ENCODE results near the gene SLC4A2.
"Not testable (repeated sequence)": the region's sequence is repeated elsewhere in the genome, so short reads cannot be mapped to it uniquely, and the experiment has no call there.

SLC4A2 gene

GRCh38 chr7:151033864-151034249 is 25.5 kb upstream of the SLC4A2 start:
- Histone ChIP-seq H3K27me3 (ENCODE audit: control insufficient read depth in 5 of 5, insufficient read depth in 4 of 5, low read length in 5 of 5) (no peaks in the 10 kb centered on the region), H3K27ac (ENCODE audit: low read depth, low read length) (no peak overlapping the region), H3K9ac (ENCODE audit: low read length in 5 of 5) (no peak overlapping the region), H3K4me1 (ENCODE audit: control insufficient read depth in 5 of 5, insufficient read depth in 5 of 5, low read length in 5 of 5) (peaks cover 0 to 15% (median 9%) of the 10 kb centered on the region in 5 donors), H3K36me3 (ENCODE audit: control insufficient read depth in 5 of 5, insufficient read depth in 5 of 5, low read length in 5 of 5) (peaks cover 0 to 65% (median 41%) of the 10 kb centered on the region in 5 donors), H3K9me3 (ENCODE audit: control insufficient read depth in 5 of 5, low read length in 5 of 5) (no peaks in the 10 kb centered on the region), H3K4me3 (ENCODE audit: low read depth in 1 of 5, low read length in 5 of 5) (no peak overlapping the region)

DNA sequence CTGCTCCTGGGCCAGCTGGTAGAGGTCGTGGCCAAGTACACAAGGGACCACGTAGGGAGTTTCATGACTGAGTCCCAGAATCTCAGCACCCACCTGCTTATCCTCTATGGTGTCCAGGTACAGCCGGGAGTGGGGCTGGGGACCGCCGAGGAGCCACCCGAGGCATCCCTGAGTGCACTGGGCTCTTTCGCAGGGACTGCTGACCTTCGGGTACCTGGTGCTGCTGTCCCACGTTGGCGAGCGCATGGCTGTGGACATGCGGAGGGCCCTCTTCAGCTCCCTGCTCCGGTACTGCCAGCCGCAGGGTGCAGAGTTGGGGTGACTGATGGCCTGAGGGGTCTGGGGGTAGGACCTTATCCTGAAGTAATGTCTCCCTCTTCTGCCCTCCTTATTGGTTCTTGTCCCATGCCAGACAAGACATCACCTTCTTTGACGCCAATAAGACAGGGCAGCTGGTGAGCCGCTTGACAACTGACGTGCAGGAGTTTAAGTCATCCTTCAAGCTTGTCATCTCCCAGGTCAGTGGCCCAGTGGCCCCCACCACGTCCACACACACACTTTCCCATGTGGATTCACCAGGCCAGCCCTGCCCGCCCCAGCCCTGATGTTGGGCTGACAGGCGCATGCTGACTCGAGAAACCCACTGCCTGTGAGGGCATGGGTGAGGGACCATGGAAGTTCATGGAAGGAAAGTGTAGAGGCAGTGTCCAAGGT is 24.9 kb upstream of the SLC4A2 start:
- no peaks in the 10 kb centered on the region for H3K9me3 ChIP-seq (ENCODE audit: control insufficient read depth in 5 of 5, low read length in 5 of 5)
- no peak overlapping the region for H3K9ac ChIP-seq (ENCODE audit: low read length in 5 of 5)
- no peaks in the 10 kb centered on the region for H3K27me3 ChIP-seq (ENCODE audit: control insufficient read depth in 5 of 5, insufficient read depth in 4 of 5, low read length in 5 of 5)
- H3K27ac ChIP-seq (ENCODE audit: low read depth, low read length) = no peak overlapping the region
- H3K4me3 ChIP-seq (ENCODE audit: low read depth in 1 of 5, low read length in 5 of 5) = no peak overlapping the region
- H3K36me3 ChIP-seq (ENCODE audit: control insufficient read depth in 5 of 5, insufficient read depth in 5 of 5, low read length in 5 of 5) = peaks cover 0 to 65% (median 41%) of the 10 kb centered on the region in 5 donors
- H3K4me1 ChIP-seq (ENCODE audit: control insufficient read depth in 5 of 5, insufficient read depth in 5 of 5, low read length in 5 of 5) = peaks cover 0 to 15% (median 11%) of the 10 kb centered on the region in 5 donors

- Histone ChIP-seq H3K4me1 (ENCODE audit: control insufficient read depth in 5 of 5, insufficient read depth in 5 of 5, low read length in 5 of 5) (peaks cover 0 to 15% (median 11%) of the 10 kb centered on the region in 5 donors), H3K27ac (ENCODE audit: low read depth, low read length) (no peak overlapping the region), H3K36me3 (ENCODE audit: control insufficient read depth in 5 of 5, insufficient read depth in 5 of 5, low read length in 5 of 5) (peaks cover 0 to 65% (median 41%) of the 10 kb centered on the region in 5 donors), H3K9ac (ENCODE audit: low read length in 5 of 5) (no peak overlapping the region), H3K27me3 (ENCODE audit: control insufficient read depth in 5 of 5, insufficient read depth in 4 of 5, low read length in 5 of 5) (no peaks in the 10 kb centered on the region), H3K4me3 (ENCODE audit: low read depth in 1 of 5, low read length in 5 of 5) (no peak overlapping the region), H3K9me3 (ENCODE audit: control insufficient read depth in 5 of 5, low read length in 5 of 5) (no peaks in the 10 kb centered on the region)
Observed at GRCh38 chr7:151035026-151035717, 24.2 kb upstream of the SLC4A2 start.

- Histone ChIP-seq H3K9ac (ENCODE audit: low read length in 5 of 5) (no peak overlapping the region), H3K4me1 (ENCODE audit: control insufficient read depth in 5 of 5, insufficient read depth in 5 of 5, low read length in 5 of 5) (peaks cover 0 to 15% (median 11%) of the 10 kb centered on the region in 5 donors), H3K27me3 (ENCODE audit: control insufficient read depth in 5 of 5, insufficient read depth in 4 of 5, low read length in 5 of 5) (no peaks in the 10 kb centered on the region), H3K27ac (ENCODE audit: low read depth, low read length) (no peak overlapping the region), H3K4me3 (ENCODE audit: low read depth in 1 of 5, low read length in 5 of 5) (no peak overlapping the region), H3K9me3 (ENCODE audit: control insufficient read depth in 5 of 5, low read length in 5 of 5) (no peaks in the 10 kb centered on the region), H3K36me3 (ENCODE audit: control insufficient read depth in 5 of 5, insufficient read depth in 5 of 5, low read length in 5 of 5) (peaks cover 0 to 64% (median 41%) of the 10 kb centered on the region in 5 donors)
Observed at GRCh38 chr7:151035902-151036301, 23.5 kb upstream of the SLC4A2 start.

- no peak overlapping the region for H3K27ac ChIP-seq (ENCODE audit: low read depth, low read length)
- H3K4me1 ChIP-seq (ENCODE audit: control insufficient read depth in 5 of 5, insufficient read depth in 5 of 5, low read length in 5 of 5) = peaks cover 0 to 15% (median 11%) of the 10 kb centered on the region in 5 donors
- no peaks in the 10 kb centered on the region for H3K27me3 ChIP-seq (ENCODE audit: control insufficient read depth in 5 of 5, insufficient read depth in 4 of 5, low read length in 5 of 5)
- peak overlapping the region in 2 of 5 donors; percentile 2 to 37 for H3K9ac ChIP-seq (ENCODE audit: low read length in 5 of 5)
- peaks cover 0 to 62% (median 49%) of the 10 kb centered on the region in 5 donors for H3K36me3 ChIP-seq (ENCODE audit: control insufficient read depth in 5 of 5, insufficient read depth in 5 of 5, low read length in 5 of 5)
- H3K9me3 ChIP-seq (ENCODE audit: control insufficient read depth in 5 of 5, low read length in 5 of 5) = no peaks in the 10 kb centered on the region
- H3K4me3 ChIP-seq (ENCODE audit: low read depth in 1 of 5, low read length in 5 of 5) = no peak overlapping the region
Observed at GRCh38 chr7:151038951-151039849, 20.2 kb upstream of the SLC4A2 start.

DNA sequence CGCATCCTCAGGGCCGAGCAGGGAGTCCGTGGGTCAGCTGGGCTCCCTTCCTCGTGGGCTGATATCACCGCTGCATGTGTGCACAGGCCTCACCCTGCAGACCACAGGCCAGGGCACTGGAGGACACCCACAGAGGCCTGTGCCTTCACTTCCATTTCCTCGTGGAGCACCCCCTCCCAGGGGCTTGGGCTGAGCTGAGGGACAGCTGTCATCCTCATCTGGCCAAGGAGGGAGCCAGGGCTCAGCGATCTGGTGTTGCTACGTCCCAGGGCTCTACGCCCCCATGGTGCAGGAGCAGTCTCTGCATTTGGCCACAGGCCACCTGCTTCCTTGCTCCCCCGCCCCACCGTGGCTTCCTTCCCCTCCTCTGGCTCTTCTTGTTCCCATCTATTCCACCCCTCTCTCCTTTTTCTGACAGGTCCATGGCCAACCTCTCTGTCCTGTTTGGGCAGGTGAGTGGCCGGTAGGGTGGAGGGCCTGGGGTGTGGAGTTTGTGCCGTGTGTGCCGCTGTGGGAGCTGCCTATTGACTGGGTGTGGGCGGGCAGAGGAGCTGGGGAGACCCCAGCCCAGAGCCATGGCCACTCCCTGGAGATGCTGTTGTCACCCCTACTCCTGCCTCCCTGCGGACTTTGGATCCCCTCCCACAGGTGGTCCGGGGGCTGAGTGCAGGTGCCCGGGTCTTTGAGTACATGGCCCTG is 19.4 kb upstream of the SLC4A2 start:
- H3K4me1 ChIP-seq (ENCODE audit: control insufficient read depth in 5 of 5, insufficient read depth in 5 of 5, low read length in 5 of 5) = peaks cover 0 to 16% (median 11%) of the 10 kb centered on the region in 5 donors
- H3K27ac ChIP-seq (ENCODE audit: low read depth, low read length) = no peak overlapping the region
- H3K4me3 ChIP-seq (ENCODE audit: low read depth in 1 of 5, low read length in 5 of 5) = no peak overlapping the region
- no peaks in the 10 kb centered on the region for H3K27me3 ChIP-seq (ENCODE audit: control insufficient read depth in 5 of 5, insufficient read depth in 4 of 5, low read length in 5 of 5)
- H3K36me3 ChIP-seq (ENCODE audit: control insufficient read depth in 5 of 5, insufficient read depth in 5 of 5, low read length in 5 of 5) = peaks cover 0 to 61% (median 46%) of the 10 kb centered on the region in 5 donors
- H3K9me3 ChIP-seq (ENCODE audit: control insufficient read depth in 5 of 5, low read length in 5 of 5) = no peaks in the 10 kb centered on the region
- peak overlapping the region in 1 of 5 donors; percentile 23 for H3K9ac ChIP-seq (ENCODE audit: low read length in 5 of 5)

- H3K27ac ChIP-seq (ENCODE audit: low read depth, low read length) = no peak overlapping the region
- no peak overlapping the region for H3K4me3 ChIP-seq (ENCODE audit: low read depth in 1 of 5, low read length in 5 of 5)
- no peaks in the 10 kb centered on the region for H3K27me3 ChIP-seq (ENCODE audit: control insufficient read depth in 5 of 5, insufficient read depth in 4 of 5, low read length in 5 of 5)
- H3K9ac ChIP-seq (ENCODE audit: low read length in 5 of 5) = no peak overlapping the region
- H3K36me3 ChIP-seq (ENCODE audit: control insufficient read depth in 5 of 5, insufficient read depth in 5 of 5, low read length in 5 of 5) = peaks cover 0 to 61% (median 40%) of the 10 kb centered on the region in 5 donors
- H3K9me3 ChIP-seq (ENCODE audit: control insufficient read depth in 5 of 5, low read length in 5 of 5) = no peaks in the 10 kb centered on the region
- peaks cover 0 to 16% (median 11%) of the 10 kb centered on the region in 5 donors for H3K4me1 ChIP-seq (ENCODE audit: control insufficient read depth in 5 of 5, insufficient read depth in 5 of 5, low read length in 5 of 5)
Observed at GRCh38 chr7:151040616-151041375, 18.6 kb upstream of the SLC4A2 start.

- H3K4me3 ChIP-seq (ENCODE audit: low read depth in 1 of 5, low read length in 5 of 5); H3K27ac ChIP-seq (ENCODE audit: low read depth, low read length); H3K9me3 ChIP-seq (ENCODE audit: control insufficient read depth in 5 of 5, low read length in 5 of 5); H3K27me3 ChIP-seq (ENCODE audit: control insufficient read depth in 5 of 5, insufficient read depth in 4 of 5, low read length in 5 of 5); H3K9ac ChIP-seq (ENCODE audit: low read length in 5 of 5): not testable (repeated sequence)
- H3K36me3 ChIP-seq (ENCODE audit: control insufficient read depth in 5 of 5, insufficient read depth in 5 of 5, low read length in 5 of 5) = peaks cover 0 to 46% (median 24%) of the 10 kb centered on the region in 5 donors
- peaks cover 4 to 38% (median 24%) of the 10 kb centered on the region in 5 donors for H3K4me1 ChIP-seq (ENCODE audit: control insufficient read depth in 5 of 5, insufficient read depth in 5 of 5, low read length in 5 of 5)
Observed at GRCh38 chr7:151043449-151043848, 15.9 kb upstream of the SLC4A2 start.

GRCh38 chr7:151043959-151044358 is 15.4 kb upstream of the SLC4A2 start:
- no peaks in the 10 kb centered on the region for H3K9me3 ChIP-seq (ENCODE audit: control insufficient read depth in 5 of 5, low read length in 5 of 5)
- H3K27ac ChIP-seq (ENCODE audit: low read depth, low read length) = no peak overlapping the region
- peaks cover 4 to 33% (median 19%) of the 10 kb centered on the region in 5 donors for H3K4me1 ChIP-seq (ENCODE audit: control insufficient read depth in 5 of 5, insufficient read depth in 5 of 5, low read length in 5 of 5)
- H3K36me3 ChIP-seq (ENCODE audit: control insufficient read depth in 5 of 5, insufficient read depth in 5 of 5, low read length in 5 of 5) = peaks cover 0 to 46% (median 24%) of the 10 kb centered on the region in 5 donors
- H3K9ac ChIP-seq (ENCODE audit: low read length in 5 of 5) = no peak overlapping the region
- no peaks in the 10 kb centered on the region for H3K27me3 ChIP-seq (ENCODE audit: control insufficient read depth in 5 of 5, insufficient read depth in 4 of 5, low read length in 5 of 5)
- H3K4me3 ChIP-seq (ENCODE audit: low read depth in 1 of 5, low read length in 5 of 5) = no peak overlapping the region
